Activated B cell treated with CpG ODN at 0.5 μM for 24 hours (primary cell): ENCODE measurements around the gene IRF2. TPM values are rescaled to one million over a fixed set of nuclear protein-coding genes. Genes with fewer than 3 reads are reported as not detected.

ENCODE experiments used
- ATAC-seq: fragments of 200-7000 bp; cut with Tn5 transposase; one replicate; pipeline ENCODE4 v1.10.0; 2021; ENCODE audit warnings: low read depth, mild to moderate bottlenecking, moderate library complexity
- CTCF ChIA-PET: fragments of 350-600 bp; sonication (Branson Sonifier 250); formaldehyde crosslinking; loops from one replicate; lab custom pipeline; 2021; ENCODE audit warnings: antibody characterized with exemption; lab: Charles Lee
- POLR2A ChIA-PET: fragments of 350-600 bp; sonication (Branson Sonifier 250); formaldehyde crosslinking; loops from one replicate; lab custom pipeline; 2021; ENCODE audit warnings: antibody characterized with exemption; lab: Charles Lee
- DNase-seq: peaks from one replicate; pipeline ENCODE4 v3.0.0; 2022
- H3K27ac Mint-ChIP-seq: one replicate; pipeline ENCODE4 v1.8.0; 2020; ENCODE audit warnings: mixed read lengths
- H3K27me3 Mint-ChIP-seq: one replicate; pipeline ENCODE4 v1.8.0; 2021; ENCODE audit warnings: mixed read lengths
- H3K36me3 Mint-ChIP-seq: one replicate; pipeline ENCODE4 v1.8.0; 2021; ENCODE audit warnings: low read depth, mixed read lengths
- H3K4me1 Mint-ChIP-seq: one replicate; pipeline ENCODE4 v1.8.0; 2021; ENCODE audit warnings: mixed read lengths
- H3K4me3 Mint-ChIP-seq: one replicate; pipeline ENCODE4 v1.8.0; 2020; ENCODE audit warnings: mild to moderate bottlenecking, mixed read lengths
- H3K9me3 Mint-ChIP-seq: one replicate; pipeline ENCODE4 v1.8.0; 2020; ENCODE audit warnings: mixed read lengths
- CTCF ChIP-seq: fragments of 200-600 bp; IDR thresholded peaks from one replicate; pipeline ENCODE4 v1.8.0; 2022; ENCODE audit warnings: antibody characterized with exemption, mild to moderate bottlenecking
- intact Hi-C: fragments of 100-400 bp; cut with micrococcal nuclease; formaldehyde crosslinking; loops from one replicate; pipeline ENCODE4 v1.15.1; 2024
- total RNA-seq: library from RNA; stranded (reverse); gene quantifications from 2 replicates; pipeline ENCODE4 v1.2.3, GENCODE V29; 2022

Gene IRF2
- total RNA-seq, 1 donor from 2014 or later, result 66.2 TPM

GRCh38 chr4:184359888-184360287 lies 114.5 kb downstream of the IRF2 start:
- H3K36me3 Mint-ChIP-seq, result no peaks in the 10 kb centered on the region
- peaks cover 2% of the 10 kb centered on the region for H3K9me3 Mint-ChIP-seq
- H3K4me3 Mint-ChIP-seq, result no peak overlapping the region
- DNase-seq (no peak), ATAC-seq (no peak)
- no peak overlapping the region for H3K27ac Mint-ChIP-seq
- intact Hi-C loops, result loop anchor here (2.0 kb wide), 1 partner anchor 17 kb away; no protein-coding TSS in a partner anchor
- POLR2A ChIA-PET, result interaction anchor here (0.8 kb wide), 1 partner anchor 12 kb away, joined by 4 read pairs; no protein-coding TSS in a partner anchor
- TF ChIP-seq CTCF, result no peak
- H3K27me3 Mint-ChIP-seq, result no peaks in the 10 kb centered on the region
- CTCF ChIA-PET, result no interaction called here
- H3K4me1 Mint-ChIP-seq, result peaks cover 17% of the 10 kb centered on the region

- Mint-ChIP-seq H3K9me3 (peaks cover 2% of the 10 kb centered on the region), H3K4me3 (no peak overlapping the region), H3K27ac (no peak overlapping the region), H3K36me3 (no peaks in the 10 kb centered on the region), H3K4me1 (peaks cover 22% of the 10 kb centered on the region), H3K27me3 (no peaks in the 10 kb centered on the region)
- ATAC-seq (no peak), DNase-seq (no peak)
- intact Hi-C loops, result loop anchor here (2.0 kb wide), 1 partner anchor 16 kb away; no protein-coding TSS in a partner anchor
- no peak for TF ChIP-seq CTCF
- ChIA-PET POLR2A (interaction anchor here (0.7 to 1.2 kb wide), 2 partner anchors 11 to 45 kb away, joined by 5 to 10 read pairs; no protein-coding TSS in a partner anchor), CTCF (no interaction called here)
Observed at GRCh38 chr4:184358521-184359232, 115.7 kb downstream of the IRF2 start.

- intact Hi-C loops, result loop anchor here (2.0 kb wide), 1 partner anchor 15 kb away; no protein-coding TSS in a partner anchor
- ChIA-PET POLR2A (interaction anchor here (1.2 kb wide), 1 partner anchor 10 kb away, joined by 5 read pairs; no protein-coding TSS in a partner anchor), CTCF (no interaction called here)
- DNase-seq (no peak), ATAC-seq (no peak)
- no peak for TF ChIP-seq CTCF
- Mint-ChIP-seq H3K4me3 (no peak overlapping the region), H3K27me3 (no peaks in the 10 kb centered on the region), H3K9me3 (peaks cover 2% of the 10 kb centered on the region), H3K27ac (no peak overlapping the region), H3K36me3 (no peaks in the 10 kb centered on the region), H3K4me1 (peaks cover 31% of the 10 kb centered on the region)
Observed at GRCh38 chr4:184357772-184358171, 116.6 kb downstream of the IRF2 start.

- no peak for TF ChIP-seq CTCF
- Mint-ChIP-seq H3K27me3 (no peaks in the 10 kb centered on the region), H3K36me3 (no peaks in the 10 kb centered on the region), H3K9me3 (peaks cover 2% of the 10 kb centered on the region), H3K4me1 (peaks cover 31% of the 10 kb centered on the region), H3K27ac (no peak overlapping the region), H3K4me3 (no peak overlapping the region)
- CTCF ChIA-PET, result no interaction called here
- ATAC-seq (no peak), DNase-seq (no peak)
- intact Hi-C loops, result no loop called here
- POLR2A ChIA-PET, result interaction anchor here (1.1 kb wide), 1 partner anchor 10 kb away, joined by 3 read pairs; no protein-coding TSS in a partner anchor
Observed at GRCh38 chr4:184357165-184357564, 117.2 kb downstream of the IRF2 start.

- TF ChIP-seq CTCF, result no peak
- Mint-ChIP-seq H3K9me3 (peaks cover 2% of the 10 kb centered on the region), H3K4me3 (no peak overlapping the region), H3K27ac (peak overlapping the region; percentile 24), H3K36me3 (no peaks in the 10 kb centered on the region), H3K27me3 (no peaks in the 10 kb centered on the region), H3K4me1 (peaks cover 33% of the 10 kb centered on the region)
- POLR2A ChIA-PET, result interaction anchor here (1.1 kb wide), 1 partner anchor 9 kb away, joined by 3 read pairs; no protein-coding TSS in a partner anchor
- intact Hi-C loops, result no loop called here
- CTCF ChIA-PET, result no interaction called here
- ATAC-seq, result no peak
- DNase-seq, result no peak
Observed at GRCh38 chr4:184356366-184356765, 118.0 kb downstream of the IRF2 start.
